DMS 273 treated with DMSO at 0.1 percent for 48 hours (cell line): ENCODE results near the gene CDRT4.

Source experiments
- DNase-seq: peaks from one replicate; lab custom pipeline; 2025; lab: John Stamatoyannopoulos, UW

The CDRT4 gene

DNA sequence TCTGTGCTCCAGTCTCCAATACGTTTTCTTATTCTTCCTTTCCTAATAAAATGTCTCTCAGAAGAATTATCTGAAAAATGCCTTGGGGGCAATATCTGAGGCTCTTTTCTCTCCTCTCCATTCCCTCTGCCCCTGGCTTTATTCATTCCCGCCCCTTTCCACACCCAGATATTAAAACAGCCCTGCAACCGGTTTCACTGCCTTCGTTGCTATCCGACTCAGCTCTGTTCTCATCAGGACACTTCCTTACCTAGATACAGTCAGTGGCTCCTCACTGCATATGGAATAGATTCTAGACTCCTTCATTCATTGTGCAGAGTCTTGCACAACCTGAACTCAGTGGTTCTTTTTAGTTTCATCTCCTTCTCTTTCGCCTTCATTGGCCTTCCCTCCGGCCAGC lies 74.0 kb downstream of the CDRT4 start:
- DNase-seq: no peak

GRCh38 chr17:15392326-15392741 lies 75.1 kb downstream of the CDRT4 start:
- no peak for DNase-seq

DNA sequence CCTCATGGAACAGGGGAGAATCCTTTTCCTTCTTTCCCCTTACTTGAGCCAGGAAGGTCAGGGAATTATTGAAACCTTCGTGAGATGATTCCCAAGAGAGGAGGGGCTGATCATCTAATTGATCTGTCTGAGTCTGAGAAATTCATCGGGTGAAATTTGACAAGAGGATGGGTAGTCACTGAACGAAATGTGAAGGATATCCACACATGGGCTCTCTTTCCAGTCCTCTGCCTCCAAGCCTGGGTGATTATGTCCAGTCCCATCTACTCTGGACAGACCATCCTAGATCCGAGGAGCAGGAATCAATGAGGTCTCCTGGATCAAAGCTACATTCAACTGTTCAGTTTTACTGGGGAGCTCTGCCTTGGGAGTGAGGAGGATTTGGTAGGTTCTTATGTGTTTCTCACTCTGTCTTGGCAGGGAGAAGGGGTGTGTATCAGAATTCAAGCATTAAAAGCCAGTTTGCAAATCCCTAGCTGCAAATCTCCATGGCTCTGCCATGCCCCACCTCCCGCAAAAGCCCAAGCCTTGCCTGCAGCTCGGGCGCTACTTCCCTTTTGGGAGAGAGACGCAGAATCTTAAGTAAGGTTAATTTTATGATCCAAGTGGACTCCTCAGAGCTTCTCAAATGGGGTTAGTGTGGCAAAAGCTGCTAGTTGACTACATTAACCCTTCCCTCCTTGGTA lies 78.9 kb downstream of the CDRT4 start:
- no peak for DNase-seq

DNA sequence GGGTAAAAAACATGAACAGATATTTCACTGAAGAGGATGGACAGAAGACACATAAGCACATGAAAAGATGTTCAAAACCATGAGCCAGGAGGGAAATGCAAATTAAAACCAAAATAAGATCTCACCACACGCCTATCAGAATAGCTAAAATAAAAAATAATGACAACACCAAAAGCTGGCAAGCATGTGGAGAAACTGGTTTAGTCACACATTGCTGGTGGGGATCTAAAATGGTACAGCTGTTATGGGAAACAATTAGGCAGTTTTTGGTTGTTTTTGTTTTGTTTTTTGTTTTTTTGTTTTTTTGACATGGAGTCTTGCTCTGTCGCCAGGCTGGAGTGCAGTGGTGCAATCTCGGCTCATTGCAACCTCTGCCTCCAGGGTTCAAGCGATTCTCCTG lies 81.3 kb downstream of the CDRT4 start:
- no peak for DNase-seq
